GM18951 (cell line): Measurements from ENCODE around the gene TASOR.

Experiments used
- POLR2A ChIP-seq: IDR thresholded peaks from 4 replicates; pipeline ENCODE4 v1.6.1; 2011; ENCODE audit warnings: mild to moderate bottlenecking; ENCODE audit not compliant: insufficient read length, insufficient read depth; ENCODE audit errors: extremely low read depth
- in situ Hi-C: fragments of 300-500 bp; cut with MboI; formaldehyde crosslinking; loops from one replicate; pipeline ENCODE4 v1.12.0; 2022; ENCODE audit warnings: low sequenced_read_pairs, mixed read lengths, inconsistent platforms; ENCODE audit not compliant: unreplicated experiment

The TASOR gene

GRCh38 chr3:56691165-56692000, 8.3 kb upstream of the TASOR start:
- in situ Hi-C loops, result no loop called here
- TF ChIP-seq POLR2A, result no peak

GRCh38 chr3:56689303-56689702, 6.2 kb upstream of the TASOR start:
- in situ Hi-C loops, result no loop called here
- TF ChIP-seq POLR2A, result no peak

- TF ChIP-seq POLR2A, result no peak
- in situ Hi-C loops, result no loop called here
Observed at GRCh38 chr3:56688191-56688590, 5.1 kb upstream of the TASOR start.

GRCh38 chr3:56684029-56684428, 964 bp upstream of the TASOR start:
- TF ChIP-seq POLR2A, result no peak
- in situ Hi-C loops, result no loop called here

- in situ Hi-C loops, result no loop called here
Observed at GRCh38 chr3:56682462-56683121, 473 bp downstream of the TASOR start.

GRCh38 chr3:56681984-56682461, 1.0 kb downstream of the TASOR start:
- TF ChIP-seq POLR2A, result no peak
- in situ Hi-C loops, result no loop called here

More at GRCh38 chr3:56682462-56683121, 473 bp downstream of the TASOR start:
- TF ChIP-seq POLR2A, result peak; percentile 72

- no peak for TF ChIP-seq POLR2A
- in situ Hi-C loops, result no loop called here
Observed at GRCh38 chr3:56680054-56680580, 2.9 kb downstream of the TASOR start.

GRCh38 chr3:56677286-56677685, 5.8 kb downstream of the TASOR start:
- no peak for TF ChIP-seq POLR2A
- in situ Hi-C loops, result no loop called here

GRCh38 chr3:56673781-56674457, 9.1 kb downstream of the TASOR start:
- in situ Hi-C loops, result no loop called here
- TF ChIP-seq POLR2A, result no peak

GRCh38 chr3:56667973-56668579, 15.0 kb downstream of the TASOR start:
- in situ Hi-C loops, result no loop called here
- no peak for TF ChIP-seq POLR2A

GRCh38 chr3:56664823-56665222, 18.2 kb downstream of the TASOR start:
- in situ Hi-C loops, result no loop called here
- TF ChIP-seq POLR2A, result no peak

- no peak for TF ChIP-seq POLR2A
- in situ Hi-C loops, result no loop called here
Observed at GRCh38 chr3:56655709-56656108, 27.4 kb downstream of the TASOR start.

GRCh38 chr3:56654460-56654859, 28.6 kb downstream of the TASOR start:
- in situ Hi-C loops, result no loop called here
- no peak for TF ChIP-seq POLR2A
